HG02943 (cell line): Measurements from ENCODE around the gene SPAG16.
"Not testable (repeated sequence)": the region's sequence is repeated elsewhere in the genome, so short reads cannot be mapped to it uniquely, and the experiment has no call there.

Experiments used
- ATAC-seq: cut with Tn5 transposase; IDR thresholded peaks from one replicate; pipeline ENCODE4 v1.9.1; 2021; ENCODE audit warnings: mild to moderate bottlenecking, low read depth, moderate library complexity; ENCODE audit not compliant: unreplicated experiment

SPAG16 gene

GRCh38 chr2:213959589-213959988 lies 675.3 kb downstream of the SPAG16 start:
- no peak for ATAC-seq

DNA sequence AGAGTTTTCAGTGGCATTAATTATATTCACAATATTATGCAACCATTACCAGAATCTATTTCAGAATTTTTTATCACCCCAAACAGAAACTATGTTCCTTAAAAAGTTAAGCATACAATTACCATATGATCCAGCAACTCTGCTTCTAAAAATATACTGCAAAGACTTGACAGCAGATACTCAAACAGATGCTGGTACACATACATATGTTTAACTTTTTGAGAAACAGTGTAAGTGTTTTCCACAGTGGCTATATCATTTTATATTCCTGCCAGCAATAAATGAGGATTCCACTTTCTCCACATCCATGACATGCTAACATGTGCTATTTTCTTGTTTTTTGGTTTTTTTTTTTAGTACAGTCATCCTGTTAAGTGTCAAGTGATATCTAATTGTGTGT lies 687.3 kb downstream of the SPAG16 start:
- ATAC-seq, result no peak

- no peak for ATAC-seq
These were observed 696.6 kb downstream of the SPAG16 start for GRCh38 chr2:213980883-213981282.

DNA sequence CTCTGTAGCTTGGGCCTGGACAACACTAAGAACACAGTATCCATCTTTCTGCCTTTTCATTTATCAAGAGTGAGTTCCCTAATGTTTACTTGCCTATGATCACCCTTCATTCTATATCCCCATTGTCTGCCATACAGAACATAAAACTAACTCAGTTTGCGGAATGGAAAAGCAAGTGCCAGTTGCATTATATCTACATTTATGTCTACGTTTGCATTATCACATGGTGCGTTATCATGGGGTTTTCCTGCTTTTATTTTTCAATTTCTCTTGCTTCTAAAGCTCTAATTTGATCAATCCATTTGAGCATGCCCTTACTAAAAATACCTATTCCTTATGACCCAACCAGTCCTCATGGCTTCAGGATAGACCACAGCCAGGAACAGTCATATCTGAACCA lies 704.9 kb downstream of the SPAG16 start:
- ATAC-seq, result no peak

GRCh38 chr2:213991453-213992108 lies 707.3 kb downstream of the SPAG16 start:
- ATAC-seq, result no peak

DNA sequence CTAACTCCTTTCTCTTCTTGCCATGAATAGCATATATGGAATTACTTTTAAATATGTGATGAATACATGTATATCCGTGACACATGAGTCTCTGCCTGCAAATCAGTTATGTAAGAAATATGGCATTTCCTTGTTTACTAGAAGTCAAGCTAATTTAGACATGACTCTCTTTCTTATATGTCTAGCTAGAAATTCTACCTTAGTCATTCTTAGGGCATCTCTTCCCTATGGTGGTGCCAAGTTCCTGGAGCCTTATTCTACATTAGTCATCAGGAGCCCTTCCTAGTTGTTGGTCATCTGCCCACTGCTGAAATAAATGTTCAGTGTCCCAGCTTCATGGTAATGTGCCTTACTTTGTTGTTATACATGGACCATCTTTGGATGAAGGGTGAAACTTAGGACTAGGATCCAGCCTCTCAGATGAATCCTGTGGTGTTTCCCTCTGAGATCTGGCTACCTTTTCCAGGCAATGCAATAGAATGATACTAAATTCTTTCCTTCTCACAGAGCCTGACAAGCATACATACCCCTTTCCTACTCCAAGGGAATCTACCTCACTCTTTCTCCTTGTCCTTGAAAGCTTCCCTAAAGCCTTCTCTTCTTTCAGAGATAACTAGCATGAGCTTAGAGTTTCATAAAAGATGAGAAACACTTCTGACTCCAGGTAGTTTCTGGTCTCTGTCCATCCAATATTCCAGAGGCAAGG lies 711.3 kb downstream of the SPAG16 start:
- ATAC-seq, result no peak

- not testable (repeated sequence) for ATAC-seq
These were observed 714.7 kb downstream of the SPAG16 start for GRCh38 chr2:213998976-213999375.

DNA sequence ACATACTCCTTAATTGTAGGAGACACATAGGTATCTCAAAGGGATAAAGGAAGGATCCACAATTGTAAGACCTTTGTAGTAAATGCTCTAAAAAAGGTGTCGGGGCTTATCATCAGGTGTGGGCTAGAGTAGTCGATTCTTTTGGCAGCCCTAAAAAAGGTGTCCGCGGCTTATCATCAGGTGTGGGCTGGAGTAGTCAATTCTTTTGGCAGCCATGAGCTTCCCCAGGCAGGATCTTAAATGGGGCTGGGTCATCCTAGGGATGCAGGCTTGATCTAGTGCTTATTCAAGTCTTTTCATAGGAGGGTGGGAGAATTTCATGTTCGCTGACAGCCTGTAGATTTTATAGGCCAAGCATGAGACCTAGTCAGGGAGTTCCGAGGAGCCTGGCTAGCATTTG lies 720.2 kb downstream of the SPAG16 start:
- ATAC-seq, result no peak

GRCh38 chr2:214005337-214005736 lies 721.1 kb downstream of the SPAG16 start:
- no peak for ATAC-seq

GRCh38 chr2:214006601-214007000 lies 722.3 kb downstream of the SPAG16 start:
- ATAC-seq, result no peak

GRCh38 chr2:214011676-214012075 lies 727.4 kb downstream of the SPAG16 start:
- ATAC-seq, result no peak

DNA sequence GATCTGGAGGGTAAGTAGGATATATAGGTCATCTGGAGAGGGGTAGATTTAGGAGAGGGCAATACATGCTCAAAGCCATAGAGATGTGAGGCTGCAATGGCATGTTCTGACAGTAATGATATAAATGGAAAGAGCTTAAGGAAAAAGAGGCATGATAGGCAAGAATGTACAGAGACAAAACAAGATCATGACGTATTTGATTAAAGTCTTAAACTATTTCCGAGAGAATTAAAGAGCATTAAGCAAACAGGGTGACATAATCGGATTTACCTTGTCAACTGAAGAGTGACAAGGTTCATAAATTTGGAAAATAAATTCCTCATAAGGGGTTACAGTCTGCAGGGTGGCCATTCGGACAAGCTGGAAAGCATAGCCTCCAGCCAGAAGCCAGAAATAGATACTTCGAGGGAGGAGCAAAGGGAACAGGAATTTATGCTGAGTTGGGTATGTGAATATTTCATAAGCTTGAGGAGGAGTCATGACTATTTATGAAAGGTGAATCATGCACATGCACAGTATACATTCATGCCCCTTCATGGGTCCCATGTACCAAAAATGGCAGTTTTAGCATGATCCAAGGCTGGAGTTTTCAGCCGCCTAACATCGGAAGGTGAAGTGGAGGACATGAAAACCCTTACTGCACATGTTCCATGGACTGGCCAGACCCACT lies 730.4 kb downstream of the SPAG16 start:
- ATAC-seq, result no peak

- ATAC-seq, result no peak
These were observed 735.1 kb downstream of the SPAG16 start for GRCh38 chr2:214019229-214019972.

- no peak for ATAC-seq
These were observed 735.7 kb downstream of the SPAG16 start for GRCh38 chr2:214019973-214020345.

DNA sequence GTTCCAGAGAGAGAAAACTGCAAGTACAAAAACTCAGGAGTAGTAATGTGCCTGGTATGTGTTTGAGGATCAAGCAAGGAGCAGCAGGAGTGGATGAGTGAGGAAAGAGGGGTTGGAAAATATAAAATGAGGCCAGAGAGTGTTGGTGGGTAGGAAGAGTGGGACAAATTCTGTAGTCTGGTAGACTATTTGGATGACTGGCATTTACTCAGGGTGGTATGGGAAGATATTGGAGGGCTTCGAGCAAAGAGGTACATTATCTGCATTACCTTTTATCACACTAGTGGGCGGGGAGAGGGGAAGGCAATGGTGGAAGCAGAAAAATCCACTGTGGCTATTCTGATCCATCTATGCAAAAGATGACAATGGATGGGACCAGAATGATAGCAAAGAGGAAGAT lies 744.9 kb downstream of the SPAG16 start:
- no peak for ATAC-seq

- ATAC-seq, result no peak
These were observed 747.3 kb downstream of the SPAG16 start for GRCh38 chr2:214031566-214031965.

GRCh38 chr2:214034417-214034816 lies 750.2 kb downstream of the SPAG16 start:
- ATAC-seq, result no peak

DNA sequence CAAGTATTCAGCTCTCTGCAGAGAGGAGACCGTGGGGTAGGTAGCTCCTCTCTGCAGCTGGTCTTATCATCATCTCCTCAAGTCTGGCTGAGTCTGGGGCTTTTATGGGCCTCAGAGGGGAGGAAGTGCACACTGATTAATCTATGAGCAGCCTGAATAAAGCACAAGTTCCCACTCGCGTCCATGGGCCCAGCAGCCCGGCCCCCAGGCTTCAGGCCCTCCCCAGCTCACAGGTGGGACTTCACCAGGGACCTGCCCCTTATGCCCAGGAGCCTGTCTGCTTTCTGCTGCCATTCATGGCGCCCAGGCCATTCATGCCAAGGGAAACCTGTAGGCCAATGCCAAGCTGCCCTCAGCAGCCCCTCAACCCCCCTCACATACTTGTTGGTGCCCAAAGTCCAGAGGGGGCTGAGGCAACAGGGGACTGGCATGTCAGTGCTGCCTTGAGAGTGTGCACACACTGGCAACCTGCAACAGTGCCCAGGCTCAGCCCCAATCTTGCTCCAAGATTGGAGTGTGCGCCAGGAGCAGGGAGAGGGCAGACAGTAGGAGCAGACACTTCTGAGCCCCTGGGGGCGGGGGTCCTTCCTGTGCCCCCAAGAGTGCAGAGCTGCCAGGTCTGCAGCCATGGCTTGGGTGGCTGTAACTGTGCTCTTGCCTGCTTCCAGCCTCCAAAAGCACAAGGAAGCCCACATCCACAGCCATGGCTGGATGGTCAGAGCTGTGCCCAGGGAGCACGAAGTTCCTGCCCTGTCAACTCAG lies 751.0 kb downstream of the SPAG16 start:
- ATAC-seq, result no peak

DNA sequence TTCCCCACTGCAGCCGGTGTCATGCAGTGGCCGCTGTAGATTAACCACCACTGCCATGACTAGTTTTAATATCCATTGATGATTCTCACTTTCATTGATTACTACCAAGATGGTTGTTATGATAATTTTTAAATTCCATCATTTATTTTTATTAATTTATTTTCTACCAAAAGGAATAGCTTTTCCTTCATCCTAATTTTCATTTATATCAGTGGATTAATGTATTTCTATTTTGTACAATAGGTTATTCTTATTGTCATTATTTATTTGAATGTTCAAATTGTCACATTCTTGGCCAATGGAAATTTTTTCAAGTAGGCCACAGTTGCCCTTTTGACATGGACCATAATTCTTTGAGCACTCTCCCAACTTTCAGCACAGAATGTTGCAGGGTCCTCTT lies 751.7 kb downstream of the SPAG16 start:
- ATAC-seq, result no peak

- no peak for ATAC-seq
These were observed 753.9 kb downstream of the SPAG16 start for GRCh38 chr2:214038186-214038585.
